Fibroblast of lung (primary cell): ENCODE data around the gene OR5V1. TPM values are rescaled to one million over a fixed set of nuclear protein-coding genes. Genes with fewer than 3 reads are reported as not detected.

Source experiments
- DNase-seq, 2 donors: peaks; one replicate each; pipeline versions ENCODE4 v3.0.0 to v3.0.0-alpha.2; 2010; ENCODE audit warnings: low read depth in 2 of 2
- H2AFZ ChIP-seq: 2 replicates; pipeline ENCODE4 v1.5.1; 2012; ENCODE audit warnings: low read length, control low read depth, inconsistent platforms
- H3K27ac ChIP-seq: 2 replicates; pipeline ENCODE4 v1.5.1; 2011; ENCODE audit warnings: low read length, control low read depth; ENCODE audit not compliant: insufficient read depth
- H3K27me3 ChIP-seq: 2 replicates; pipeline ENCODE4 v1.5.1; 2011; ENCODE audit warnings: mild to moderate bottlenecking, low read length; ENCODE audit not compliant: control insufficient read depth, insufficient read depth
- H3K36me3 ChIP-seq: 2 replicates; pipeline ENCODE4 v1.5.1; 2011; ENCODE audit warnings: low read length; ENCODE audit not compliant: control insufficient read depth, insufficient read depth
- H3K4me1 ChIP-seq: 2 replicates; pipeline ENCODE4 v1.5.1; 2011; ENCODE audit warnings: low read length; ENCODE audit not compliant: control insufficient read depth, insufficient read depth; ENCODE audit errors: extremely low read depth
- H3K4me2 ChIP-seq: 2 replicates; pipeline ENCODE4 v1.5.1; 2011; ENCODE audit warnings: low read length, control low read depth; ENCODE audit not compliant: insufficient read depth; ENCODE audit errors: extremely low read depth
- H3K4me3 ChIP-seq, 4 experiments: fragments of 200-600 bp in 1 of 4; sonication (generic) in 1 of 4; replicated peaks in 1 of 4; 2 replicates each; pipeline ENCODE4 v1.5.1; 2011 to 2016; ENCODE audit warnings: low read length in 4 of 4, low read depth in 3 of 4, mild to moderate bottlenecking in 3 of 4, control low read depth in 2 of 4, inconsistent platforms in 1 of 4, mixed read lengths in 1 of 4; ENCODE audit not compliant: insufficient read depth in 1 of 4; ENCODE audit errors: control extremely low read depth in 1 of 4
- H3K79me2 ChIP-seq: 2 replicates; pipeline ENCODE4 v1.5.1; 2012; ENCODE audit warnings: mild to moderate bottlenecking, low read length, inconsistent platforms; ENCODE audit not compliant: control insufficient read depth, insufficient read depth
- H3K9ac ChIP-seq: 2 replicates; pipeline ENCODE4 v1.5.1; 2011; ENCODE audit warnings: mild to moderate bottlenecking, low read length, control low read depth; ENCODE audit not compliant: insufficient read depth
- H3K9me3 ChIP-seq: 2 replicates; pipeline ENCODE4 v1.5.1; 2012; ENCODE audit warnings: low read depth, low read length; ENCODE audit not compliant: control insufficient read depth, insufficient read depth
- H4K20me1 ChIP-seq: 2 replicates; pipeline ENCODE4 v1.5.1; 2011; ENCODE audit warnings: low read length; ENCODE audit not compliant: control insufficient read depth, insufficient read depth; ENCODE audit errors: extremely low read depth
- EZH2 ChIP-seq: IDR thresholded peaks from 2 replicates; pipeline ENCODE4 v1.5.1; 2012; ENCODE audit warnings: low read length, control low read depth, mild to moderate bottlenecking; ENCODE audit errors: missing control alignments
- polyA plus RNA-seq, 2 donors: library from polyadenylated mRNA; depleted of rRNA in 1 of 2; stranded (reverse) in 1 of 2; unstranded in 1 of 2; fragments of >200 nt; gene quantifications; 2 replicates each; pipeline ENCODE4 v1.2.1, GENCODE V29; 2011 to 2012; ENCODE audit warnings: missing spikeins in 1 of 2
- total RNA-seq: library from RNA; depleted of rRNA; stranded (reverse); fragments of >200 nt; gene quantifications from 2 replicates; pipeline ENCODE4 v1.2.1, GENCODE V29; 2014
- TF ChIP-seq, protein P1 (sequence below), 2 donors: IDR thresholded peaks in 1 of 2; conservative IDR thresholded peaks in 1 of 2; 1 replicate in 1 of 2; 2 replicates in 1 of 2; pipeline ENCODE4 v1.5.1; 2011 to 2012; ENCODE audit warnings: low read length in 2 of 2, control low read depth in 1 of 2, inconsistent platforms in 1 of 2, low read depth in 1 of 2, mild to moderate bottlenecking in 1 of 2

OR5V1 gene
- total and polyA plus RNA-seq, 2 donors (not counting 1 experiment from before 2014, with no cell fraction given): not detected

DNA sequence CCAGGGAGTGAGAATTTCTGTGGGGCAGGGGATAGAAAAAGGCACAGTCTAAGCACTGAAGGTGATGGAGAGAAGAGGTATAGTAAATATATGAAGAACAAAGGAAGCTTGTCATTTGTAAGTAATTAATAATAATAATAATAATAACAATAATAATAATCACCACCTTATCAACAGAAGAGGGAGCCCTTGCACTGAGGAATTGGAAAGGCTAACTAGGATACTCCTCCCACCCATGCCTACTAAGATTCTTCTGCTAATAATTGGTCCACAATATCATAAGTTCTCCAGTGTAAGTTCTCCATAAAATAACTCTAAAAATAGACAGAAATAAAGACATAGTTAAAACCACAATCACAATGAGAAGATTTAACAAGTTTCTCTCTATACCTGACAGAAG, 7.3 kb upstream of the OR5V1 start:
- no peak overlapping the region for H3K9ac ChIP-seq
- no peaks in the 10 kb centered on the region for H3K9me3 ChIP-seq
- no peaks in the 10 kb centered on the region for H3K4me1 ChIP-seq
- no peaks in the 10 kb centered on the region for H3K27me3 ChIP-seq
- no peak overlapping the region for H2AFZ ChIP-seq
- no peak for TF ChIP-seq EZH2
- TF ChIP-seq, protein P1, sequence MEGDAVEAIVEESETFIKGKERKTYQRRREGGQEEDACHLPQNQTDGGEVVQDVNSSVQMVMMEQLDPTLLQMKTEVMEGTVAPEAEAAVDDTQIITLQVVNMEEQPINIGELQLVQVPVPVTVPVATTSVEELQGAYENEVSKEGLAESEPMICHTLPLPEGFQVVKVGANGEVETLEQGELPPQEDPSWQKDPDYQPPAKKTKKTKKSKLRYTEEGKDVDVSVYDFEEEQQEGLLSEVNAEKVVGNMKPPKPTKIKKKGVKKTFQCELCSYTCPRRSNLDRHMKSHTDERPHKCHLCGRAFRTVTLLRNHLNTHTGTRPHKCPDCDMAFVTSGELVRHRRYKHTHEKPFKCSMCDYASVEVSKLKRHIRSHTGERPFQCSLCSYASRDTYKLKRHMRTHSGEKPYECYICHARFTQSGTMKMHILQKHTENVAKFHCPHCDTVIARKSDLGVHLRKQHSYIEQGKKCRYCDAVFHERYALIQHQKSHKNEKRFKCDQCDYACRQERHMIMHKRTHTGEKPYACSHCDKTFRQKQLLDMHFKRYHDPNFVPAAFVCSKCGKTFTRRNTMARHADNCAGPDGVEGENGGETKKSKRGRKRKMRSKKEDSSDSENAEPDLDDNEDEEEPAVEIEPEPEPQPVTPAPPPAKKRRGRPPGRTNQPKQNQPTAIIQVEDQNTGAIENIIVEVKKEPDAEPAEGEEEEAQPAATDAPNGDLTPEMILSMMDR (conservative IDR thresholded peaks at IDR 0.05 in 1 of 2, IDR thresholded peaks at IDR 0.05 in 1 of 2; ENCODE audit: low read depth in 1 of 2, low read length in 2 of 2): no peak
- H3K4me3 ChIP-seq: no peak overlapping the region
- H3K27ac ChIP-seq: no peak overlapping the region
- no peak for DNase-seq
- no peaks in the 10 kb centered on the region for H3K79me2 ChIP-seq
- H4K20me1 ChIP-seq: no peaks in the 10 kb centered on the region
- no peak overlapping the region for H3K4me2 ChIP-seq
- H3K36me3 ChIP-seq: no peaks in the 10 kb centered on the region

DNA sequence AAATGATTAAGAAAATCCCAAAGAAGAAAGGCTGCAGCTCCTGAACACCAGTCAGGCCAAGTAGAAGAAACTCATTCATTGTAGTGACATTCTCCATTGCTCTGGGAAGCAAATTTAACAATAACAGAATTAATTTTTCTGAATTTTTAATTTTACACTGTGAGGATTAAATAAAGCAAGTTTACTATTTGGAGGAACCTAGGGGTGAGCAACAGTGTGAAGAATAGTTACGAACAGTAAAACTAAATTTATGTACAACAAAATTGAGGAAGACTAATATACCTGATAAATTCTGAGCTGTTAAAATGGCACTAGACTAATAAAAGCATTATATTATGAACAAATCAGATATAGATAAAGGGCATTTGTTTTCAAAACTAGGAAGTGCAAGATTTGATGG, 6.5 kb upstream of the OR5V1 start, which contains the start of gene OR12D3:
TSS of gene OR12D3 (minus strand) at position 101 of the 400 bp plus-strand sequence. CDS start at position 97, 4 bp downstream.
- no peaks in the 10 kb centered on the region for H3K9me3 ChIP-seq
- H3K4me2 ChIP-seq: no peak within 1 kb of the TSS
- TF ChIP-seq, protein P1 (conservative IDR thresholded peaks at IDR 0.05 in 1 of 2, IDR thresholded peaks at IDR 0.05 in 1 of 2; ENCODE audit: low read depth in 1 of 2, low read length in 2 of 2): no peak
- no peak for TF ChIP-seq EZH2
- H3K36me3 ChIP-seq: no peaks in the 10 kb centered on the region
- no peaks in the 10 kb centered on the region for H4K20me1 ChIP-seq
- H3K27ac ChIP-seq: no peak within 1 kb of the TSS
- no peak within 1 kb of the TSS for H3K4me3 ChIP-seq
- no peak for DNase-seq
- H2AFZ ChIP-seq: no peak within 1 kb of the TSS
- no peaks in the 10 kb centered on the region for H3K79me2 ChIP-seq
- no peaks in the 10 kb centered on the region for H3K4me1 ChIP-seq
- H3K27me3 ChIP-seq: no peaks in the 10 kb centered on the region
- no peak within 1 kb of the TSS for H3K9ac ChIP-seq

GRCh38 chr6:29355603-29356002, 13.1 kb downstream of the OR5V1 start:
- H3K36me3 ChIP-seq: no peaks in the 10 kb centered on the region
- no peak overlapping the region for H3K9ac ChIP-seq
- H3K4me1 ChIP-seq: no peaks in the 10 kb centered on the region
- no peak for DNase-seq
- no peaks in the 10 kb centered on the region for H4K20me1 ChIP-seq
- no peak overlapping the region for H3K4me2 ChIP-seq
- H2AFZ ChIP-seq: no peak overlapping the region
- H3K79me2 ChIP-seq: no peaks in the 10 kb centered on the region
- H3K9me3 ChIP-seq: no peaks in the 10 kb centered on the region
- H3K27ac ChIP-seq: no peak overlapping the region
- no peaks in the 10 kb centered on the region for H3K27me3 ChIP-seq
- TF ChIP-seq EZH2: no peak
- TF ChIP-seq, protein P1 (conservative IDR thresholded peaks at IDR 0.05 in 1 of 2, IDR thresholded peaks at IDR 0.05 in 1 of 2; ENCODE audit: low read depth in 1 of 2, low read length in 2 of 2): no peak
- no peak overlapping the region for H3K4me3 ChIP-seq
